ENCODE measurements around the gene TUBGCP3. TPM values are rescaled to one million over a fixed set of nuclear protein-coding genes. Genes with fewer than 3 reads are reported as not detected.

TUBGCP3 gene
- total and polyA plus RNA-seq, 9 of the 15 experiments (the other 6 are each of a cell fraction or from before 2014, with no cell fraction given) = 3.0 to 24.8 (median 15.2) TPM

DNA sequence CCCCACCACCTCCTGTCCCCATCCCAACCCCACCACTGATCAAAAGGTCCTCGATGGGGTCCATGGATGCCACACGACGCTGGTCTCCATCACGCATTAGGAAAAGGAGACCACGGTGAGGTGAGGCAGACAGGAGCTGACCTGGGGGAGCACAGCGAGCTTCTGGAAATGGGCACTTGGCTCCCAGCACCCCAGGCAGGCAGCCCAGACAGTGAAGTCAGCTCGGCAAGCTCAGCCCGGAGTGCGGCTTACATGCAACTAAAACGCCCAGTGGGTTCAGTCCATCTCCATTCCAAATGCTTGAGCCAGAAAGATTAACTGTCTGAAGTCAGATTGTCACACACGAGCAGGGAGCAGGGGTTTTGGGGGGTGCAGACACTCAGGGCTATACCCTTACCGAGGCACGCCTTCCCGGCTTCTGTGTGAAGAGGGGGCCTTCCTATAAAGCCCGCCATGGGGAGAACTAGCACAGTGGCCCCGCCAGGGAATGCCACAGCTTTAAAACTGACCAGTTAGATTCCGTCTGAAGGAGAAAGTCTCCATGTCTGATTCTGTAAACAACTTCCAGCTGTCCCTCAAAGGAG lies 132.4 kb downstream of the TUBGCP3 start:
- intact Hi-C loops (cut with micrococcal nuclease) (loop anchor here (5.0 kb wide), 1 partner anchor 152 kb away; no protein-coding TSS in a partner anchor), in situ Hi-C loops (cut with MboI) (no loop called here)
- no peak for TF ChIP-seq ZNF444 (CRISPR knock-in tag; IDR thresholded peaks at IDR 0.05)
- TF ChIP-seq FOXM1 (IDR thresholded peaks at IDR 0.05; ENCODE audit: low read depth) = no peak
- no peak for TF ChIP-seq FOXM1 (CRISPR knock-in tag; IDR thresholded peaks at IDR 0.05; ENCODE audit: low read depth)
- TF ChIP-seq NUFIP1 (IDR thresholded peaks at IDR 0.05; ENCODE audit: partially characterized antibody) = no peak
- TF ChIP-seq, protein P1, sequence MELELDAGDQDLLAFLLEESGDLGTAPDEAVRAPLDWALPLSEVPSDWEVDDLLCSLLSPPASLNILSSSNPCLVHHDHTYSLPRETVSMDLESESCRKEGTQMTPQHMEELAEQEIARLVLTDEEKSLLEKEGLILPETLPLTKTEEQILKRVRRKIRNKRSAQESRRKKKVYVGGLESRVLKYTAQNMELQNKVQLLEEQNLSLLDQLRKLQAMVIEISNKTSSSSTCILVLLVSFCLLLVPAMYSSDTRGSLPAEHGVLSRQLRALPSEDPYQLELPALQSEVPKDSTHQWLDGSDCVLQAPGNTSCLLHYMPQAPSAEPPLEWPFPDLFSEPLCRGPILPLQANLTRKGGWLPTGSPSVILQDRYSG (tag; conservative IDR thresholded peaks at IDR 0.05; ENCODE audit: low read depth) = no peak
- TF ChIP-seq SAP30 (IDR thresholded peaks at IDR 0.05; ENCODE audit: borderline replicate concordance, insufficient read depth, low read depth, low read length, poor library complexity, severe bottlenecking) = no peak
- 3% methylated on average over 17 of the region's 17 CpGs for WGBS (ENCODE audit: insufficient coverage, low coverage, missing lambda C conversion rate)
- FAIRE-seq (no peak), ATAC-seq (no peak), DNase-seq (ENCODE audit: extremely low read depth in 1 of 4, low spot score in 3 of 4) (no peak)
- CTCF ChIA-PET (ENCODE audit: low intra/inter-chr PET ratio) = no interaction called here
- H3K27ac ChIP-seq (ENCODE audit: extremely low read depth, low read depth, low read length) = no peak overlapping the region
- POLR2A ChIA-PET = interaction anchor here (0.6 kb wide), 1 partner anchor 392 kb away, joined by 3 read pairs; no protein-coding TSS in a partner anchor
- H3K4me3 ChIP-seq = no peak overlapping the region
- H4K20me1 ChIP-seq (replicated peaks; ENCODE audit: control insufficient read depth, insufficient read depth, low read length) = no peaks in the 10 kb centered on the region
- no peak overlapping the region for H3K4me2 ChIP-seq (ENCODE audit: insufficient read depth, low read length)
- no peaks in the 10 kb centered on the region for H3K79me2 ChIP-seq (ENCODE audit: control insufficient read depth, insufficient read depth, low read length)
- no peak overlapping the region for H2AFZ ChIP-seq (ENCODE audit: low read depth, low read length)
- no TSS peak for BruUV-seq (replicated peaks)
- no peak overlapping the region for H3K9ac ChIP-seq (ENCODE audit: insufficient read depth in 1 of 2, low read depth in 2 of 2, low read length in 2 of 2)
- H3K9me3 ChIP-seq (replicated peaks; ENCODE audit: control insufficient read depth, insufficient read depth, low read depth, low read length) = no peaks in the 10 kb centered on the region
- H3K9me1 ChIP-seq (ENCODE audit: control insufficient read depth, insufficient read depth, low read length) = no peaks in the 10 kb centered on the region
- peaks cover 0 to 6% of the 10 kb centered on the region in 2 experiments; a peak in 1 of 5 replicates for H3K4me1 ChIP-seq (replicated peaks in 1 of 2; ENCODE audit: control insufficient read depth in 2 of 2, insufficient read depth in 2 of 2, low read length in 2 of 2)
- H3K27me3 ChIP-seq (ENCODE audit: control insufficient read depth in 2 of 2, insufficient read depth in 2 of 2, low read length in 2 of 2) = peaks cover 19 to 56% of the 10 kb centered on the region in 2 experiments; a peak in 4 of 5 replicates
- no peaks in the 10 kb centered on the region for H3K36me3 ChIP-seq (ENCODE audit: control insufficient read depth, insufficient read depth, low read length)
